ENCODE measurements around the gene CDR2L.
"Not testable (repeated sequence)": the region's sequence is repeated elsewhere in the genome, so short reads cannot be mapped to it uniquely, and the experiment has no call there.

CDR2L gene

DNA sequence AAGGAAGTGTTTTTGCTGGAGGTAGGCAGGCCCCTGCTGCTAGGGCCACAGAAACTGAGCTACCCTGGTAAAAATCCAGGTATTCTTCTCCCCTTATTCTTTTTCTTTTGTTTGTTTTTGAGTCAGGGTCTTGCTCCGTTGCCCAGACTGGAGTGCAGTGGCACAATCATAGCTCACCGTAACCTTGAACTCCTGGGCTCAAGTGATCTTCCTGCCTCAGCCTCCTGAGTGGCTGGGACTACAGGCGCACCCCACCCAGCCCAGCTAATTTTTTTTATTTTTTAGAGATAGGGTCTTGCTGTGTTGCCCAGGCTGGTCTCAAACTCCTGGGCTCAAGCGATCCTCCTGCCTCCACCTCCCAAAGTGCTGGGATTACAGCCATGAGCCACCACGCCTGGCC lies 17.9 kb upstream of the CDR2L start:
- H3K4me1 Mint-ChIP-seq (ENCODE audit: low read depth); H3K27ac Mint-ChIP-seq; H3K9me3 Mint-ChIP-seq; H3K36me3 Mint-ChIP-seq (ENCODE audit: low read depth); H3K4me3 Mint-ChIP-seq: not testable (repeated sequence)
- H3K27me3 Mint-ChIP-seq, result peaks cover 11% of the 10 kb centered on the region

DNA sequence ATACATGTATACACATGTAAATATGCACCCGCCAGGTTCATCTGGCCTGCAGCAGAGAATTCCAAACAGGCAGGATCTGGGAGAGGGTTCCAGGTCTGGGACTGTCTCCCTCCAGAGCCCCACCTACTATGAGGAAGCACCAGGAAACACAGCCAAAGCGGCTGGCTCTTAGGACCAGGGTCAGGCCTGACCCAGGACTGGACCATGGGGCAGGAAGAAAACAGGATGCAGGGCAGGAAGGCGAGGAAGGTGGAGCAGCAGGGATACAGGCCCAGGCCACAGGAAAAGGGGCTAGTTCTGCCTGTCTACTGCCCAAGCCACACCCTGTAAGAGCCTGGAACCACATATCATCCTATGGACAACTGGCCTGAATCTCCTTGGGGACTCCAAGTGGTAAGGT lies 17.0 kb upstream of the CDR2L start:
- no peak overlapping the region for H3K27ac Mint-ChIP-seq
- H3K9me3 Mint-ChIP-seq, result no peaks in the 10 kb centered on the region
- H3K4me1 Mint-ChIP-seq (ENCODE audit: low read depth), result peaks cover 5% of the 10 kb centered on the region
- peaks cover 15% of the 10 kb centered on the region for H3K27me3 Mint-ChIP-seq
- no peaks in the 10 kb centered on the region for H3K36me3 Mint-ChIP-seq (ENCODE audit: low read depth)
- H3K4me3 Mint-ChIP-seq, result no peak overlapping the region

DNA sequence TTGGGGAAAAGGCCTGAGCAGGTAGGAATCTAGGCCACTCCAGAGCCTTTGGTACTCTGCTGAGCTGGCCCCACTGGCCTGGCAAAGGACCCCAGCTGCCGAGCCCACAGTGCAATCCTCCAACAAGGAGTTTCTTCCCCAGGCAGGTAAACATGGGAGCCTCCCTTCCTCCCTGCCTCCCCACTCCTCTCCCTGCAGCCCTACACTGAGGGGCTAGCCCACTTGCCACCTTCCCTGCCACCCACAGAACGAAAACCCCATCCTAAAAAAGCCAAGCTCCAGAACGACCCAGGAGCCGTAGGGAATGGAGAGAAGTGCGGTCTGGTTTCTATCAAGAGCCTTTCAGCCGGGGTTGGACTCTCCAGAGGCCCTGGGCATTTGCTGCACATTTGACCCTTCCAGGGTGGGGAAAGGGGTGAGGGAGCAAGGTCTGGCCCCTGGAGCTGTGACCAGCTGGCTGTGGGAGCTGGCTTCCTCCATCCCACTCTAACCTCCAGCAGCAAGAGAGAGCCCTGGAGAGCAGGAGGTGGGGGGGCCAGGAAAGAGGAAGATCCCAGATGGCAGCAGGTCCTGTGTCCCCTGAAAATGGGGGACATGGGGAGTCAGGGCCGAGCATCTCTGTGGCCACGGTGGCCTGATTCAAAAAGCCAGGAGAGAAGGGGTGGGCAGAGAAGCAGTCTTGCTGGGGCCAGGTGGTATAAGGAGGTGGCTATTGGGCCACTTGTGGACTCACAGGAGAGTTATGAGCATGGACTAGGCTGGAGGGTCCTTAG lies 16.2 kb upstream of the CDR2L start:
- Mint-ChIP-seq H3K36me3 (ENCODE audit: low read depth) (no peaks in the 10 kb centered on the region), H3K4me3 (peak overlapping the region; percentile 35), H3K27me3 (peaks cover 18% of the 10 kb centered on the region), H3K9me3 (no peaks in the 10 kb centered on the region), H3K27ac (no peak overlapping the region), H3K4me1 (ENCODE audit: low read depth) (peaks cover 5% of the 10 kb centered on the region)

DNA sequence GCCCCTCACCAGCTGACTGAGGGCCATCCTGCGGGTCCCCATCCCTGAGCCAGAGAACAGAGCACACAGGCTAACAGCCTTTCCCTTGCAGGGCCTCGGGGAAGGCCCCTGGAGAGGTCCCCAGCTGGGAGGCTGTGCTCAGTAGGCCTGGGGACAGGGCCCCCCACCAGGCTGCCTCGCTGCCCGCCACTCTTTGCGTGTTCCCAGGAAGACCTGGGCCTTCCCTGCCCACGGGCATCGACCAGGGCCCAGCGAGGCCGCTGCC lies 15.7 kb upstream of the CDR2L start:
- Mint-ChIP-seq H3K4me3 (no peak overlapping the region), H3K27ac (no peak overlapping the region), H3K9me3 (no peaks in the 10 kb centered on the region), H3K27me3 (peaks cover 18% of the 10 kb centered on the region), H3K36me3 (ENCODE audit: low read depth) (no peaks in the 10 kb centered on the region), H3K4me1 (ENCODE audit: low read depth) (peaks cover 5% of the 10 kb centered on the region)

DNA sequence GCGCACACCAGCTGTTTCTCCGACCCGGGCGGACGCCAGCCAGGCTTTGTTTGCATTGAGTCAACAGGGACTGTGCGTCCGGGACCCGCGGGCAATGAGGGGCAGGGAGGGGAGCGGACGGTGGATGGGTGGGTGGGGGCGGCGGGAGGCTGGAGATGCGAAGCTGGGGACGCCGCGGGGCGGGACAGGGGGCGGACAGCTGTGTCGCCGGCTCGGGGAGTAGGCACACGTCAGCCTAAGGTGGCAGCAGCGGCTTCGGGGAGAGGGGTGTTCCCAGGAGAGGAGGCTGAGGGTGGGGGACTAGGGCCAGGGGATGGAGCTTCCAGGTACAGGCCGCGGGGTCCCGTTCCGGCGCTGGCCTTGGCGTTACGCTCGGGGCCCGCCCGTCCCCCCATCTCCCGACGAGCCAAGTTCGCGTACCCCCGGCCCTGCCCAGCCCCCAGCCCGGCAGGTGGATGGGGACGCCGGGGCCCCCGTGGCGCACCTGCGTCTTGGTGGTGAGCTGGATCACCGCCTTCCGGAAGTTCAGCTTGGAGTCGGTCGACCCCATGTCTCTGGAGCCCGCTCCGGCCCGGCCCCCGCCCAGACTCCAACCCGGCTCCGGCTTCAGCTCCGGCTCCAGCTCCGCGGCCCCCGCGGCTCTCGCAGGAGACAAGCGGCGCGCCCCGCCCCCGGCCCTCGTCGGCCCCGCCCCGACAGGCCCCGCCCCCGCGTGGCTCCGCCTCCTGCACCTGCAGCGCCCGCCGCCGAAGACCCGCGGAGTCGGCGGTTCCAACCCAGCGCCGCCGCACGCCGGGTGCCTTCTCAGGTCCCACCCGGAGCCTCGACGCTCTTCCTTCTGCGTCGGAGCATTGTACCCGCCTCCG lies 15.1 kb upstream of the CDR2L start, which contains the start of gene HID1:
TSS of gene HID1 (minus strand) at position 653 of the 866 bp plus-strand sequence. CDS start at position 550, 103 bp downstream.
- peaks cover 18% of the 10 kb centered on the region for H3K27me3 Mint-ChIP-seq
- no peak within 1 kb of the TSS for H3K27ac Mint-ChIP-seq
- H3K9me3 Mint-ChIP-seq, result no peaks in the 10 kb centered on the region

DNA sequence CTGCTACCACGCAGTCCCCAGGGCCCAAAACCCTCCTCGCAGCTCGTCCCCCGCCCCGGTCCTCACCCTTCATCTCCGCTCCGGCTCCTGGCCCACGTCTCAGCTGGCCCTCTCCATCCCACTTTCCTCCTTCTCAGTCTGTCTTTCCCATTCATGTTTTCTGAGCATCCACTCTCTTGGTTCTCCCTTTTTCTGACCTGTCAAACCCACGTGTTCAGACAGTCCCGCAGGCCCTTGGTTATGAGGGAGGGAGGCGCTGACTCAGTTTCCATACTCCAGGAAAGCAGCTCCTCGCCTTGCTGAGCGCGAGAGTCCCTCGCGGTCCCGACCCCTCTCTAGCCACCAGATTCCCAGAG lies 14.5 kb upstream of the CDR2L start:
- Mint-ChIP-seq H3K36me3 (ENCODE audit: low read depth) (no peaks in the 10 kb centered on the region), H3K27me3 (peaks cover 18% of the 10 kb centered on the region), H3K4me1 (ENCODE audit: low read depth) (peaks cover 5% of the 10 kb centered on the region), H3K9me3 (no peaks in the 10 kb centered on the region), H3K27ac (no peak overlapping the region), H3K4me3 (peak overlapping the region; percentile 76)

More for the DNA sequence above, 15.1 kb upstream of the CDR2L start, which contains the start of gene HID1:
- Mint-ChIP-seq H3K4me3 (peak within 1 kb of the TSS; percentile 76), H3K36me3 (ENCODE audit: low read depth) (no peaks in the 10 kb centered on the region), H3K4me1 (ENCODE audit: low read depth) (peaks cover 5% of the 10 kb centered on the region)

DNA sequence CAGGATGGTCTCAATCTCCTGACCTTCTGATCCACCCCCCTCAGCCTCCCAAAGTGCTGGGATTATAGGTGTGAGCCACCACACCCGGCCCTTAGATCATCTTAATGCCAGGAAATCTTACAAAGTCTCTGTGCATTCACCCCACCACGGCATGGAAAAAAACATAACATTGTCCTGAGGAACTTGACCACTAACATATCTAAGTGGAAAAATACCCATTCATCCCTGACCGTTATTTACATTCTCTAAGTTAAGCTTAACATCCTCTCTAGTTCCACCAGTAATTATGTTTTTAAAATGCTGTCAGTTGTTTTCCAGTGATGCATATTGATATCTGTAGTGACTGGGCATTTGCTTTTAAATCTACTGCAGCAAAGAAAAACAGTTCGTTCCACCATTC lies 11.5 kb upstream of the CDR2L start:
- no peak overlapping the region for H3K4me3 Mint-ChIP-seq
- H3K27ac Mint-ChIP-seq, result no peak overlapping the region

DNA sequence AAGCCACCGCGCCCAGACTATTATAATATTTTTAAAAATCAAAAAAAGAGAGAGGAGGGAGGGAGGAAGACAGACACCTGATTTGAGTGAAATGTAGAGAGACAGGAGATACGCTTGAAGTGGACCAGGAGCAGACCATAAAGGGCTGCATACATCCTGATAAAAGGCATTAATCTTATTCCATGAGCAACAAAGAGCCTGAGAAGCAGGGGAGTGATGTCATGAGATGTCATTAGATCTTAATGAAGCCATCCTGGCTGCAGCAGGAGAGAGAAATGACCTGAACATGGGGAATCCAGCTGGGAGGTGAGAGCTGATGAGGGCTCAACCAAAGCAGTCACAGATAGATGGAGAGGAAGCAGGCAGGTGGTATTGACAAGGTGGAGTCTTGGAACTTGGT lies 9.6 kb upstream of the CDR2L start:
- Mint-ChIP-seq H3K36me3 (ENCODE audit: low read depth) (no peaks in the 10 kb centered on the region), H3K4me3 (no peak overlapping the region), H3K9me3 (no peaks in the 10 kb centered on the region), H3K27ac (no peak overlapping the region), H3K27me3 (peaks cover 20% of the 10 kb centered on the region), H3K4me1 (ENCODE audit: low read depth) (peaks cover 17% of the 10 kb centered on the region)

More for the DNA sequence above, 11.5 kb upstream of the CDR2L start:
- peaks cover 18% of the 10 kb centered on the region for H3K27me3 Mint-ChIP-seq
- no peaks in the 10 kb centered on the region for H3K36me3 Mint-ChIP-seq (ENCODE audit: low read depth)
- H3K9me3 Mint-ChIP-seq, result no peaks in the 10 kb centered on the region
- peaks cover 6% of the 10 kb centered on the region for H3K4me1 Mint-ChIP-seq (ENCODE audit: low read depth)

DNA sequence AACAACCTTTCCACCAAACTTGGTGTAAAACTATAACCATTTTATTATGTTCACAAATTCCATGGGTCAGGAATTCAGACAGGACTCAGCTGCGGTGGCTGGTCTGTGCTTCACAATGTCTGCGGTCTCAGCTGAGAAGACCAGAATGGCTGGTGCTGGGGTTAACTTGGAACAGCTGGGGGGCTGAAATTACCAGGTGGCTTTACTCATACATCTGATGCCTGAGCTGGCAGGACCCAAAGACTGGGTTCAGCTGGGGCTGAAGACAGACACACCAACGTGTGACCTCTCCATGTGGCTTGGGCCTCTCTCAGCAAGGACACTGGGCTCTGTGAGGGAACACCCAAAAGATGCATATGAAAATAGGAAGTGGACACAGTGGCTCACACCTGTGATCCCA lies 9.2 kb upstream of the CDR2L start:
- Mint-ChIP-seq H3K4me1 (ENCODE audit: low read depth) (peaks cover 13% of the 10 kb centered on the region), H3K4me3 (no peak overlapping the region), H3K9me3 (no peaks in the 10 kb centered on the region), H3K27ac (no peak overlapping the region), H3K27me3 (peaks cover 16% of the 10 kb centered on the region), H3K36me3 (ENCODE audit: low read depth) (no peaks in the 10 kb centered on the region)

DNA sequence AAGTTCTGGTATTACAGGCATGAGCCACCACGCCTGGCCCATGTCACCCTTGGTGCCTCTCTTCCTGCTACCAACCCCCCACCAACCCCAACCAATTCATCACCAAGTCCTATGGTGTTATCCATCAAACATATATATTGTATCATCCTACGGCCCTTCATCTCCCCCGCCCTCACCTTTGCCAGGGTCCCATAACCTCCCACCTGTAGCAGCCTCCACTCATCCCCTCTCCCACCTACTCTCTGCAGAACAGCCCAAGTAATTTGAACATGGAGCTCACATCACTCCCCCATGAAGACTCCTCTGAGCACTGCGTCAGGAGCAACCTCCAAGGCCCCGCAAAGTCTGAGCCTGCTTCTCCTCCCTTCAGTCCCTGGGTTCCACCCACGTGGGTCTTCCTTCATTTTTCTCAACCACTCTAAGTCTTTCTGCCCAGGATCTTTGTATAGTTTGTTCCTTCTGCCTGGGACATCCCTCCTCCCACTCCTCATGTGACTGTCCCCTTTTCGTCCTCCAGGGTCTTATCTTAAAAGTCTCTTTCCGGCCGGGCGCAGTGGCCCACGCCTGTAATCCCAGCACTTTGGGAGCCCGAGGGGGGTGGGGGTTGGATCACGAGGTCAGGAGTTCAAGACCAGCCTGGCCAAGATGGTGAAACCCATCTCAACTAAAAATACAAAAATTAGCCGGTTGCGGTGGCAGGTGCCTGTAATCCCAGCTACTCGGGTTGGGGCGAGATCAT lies 7.9 kb upstream of the CDR2L start:
- H3K4me1 Mint-ChIP-seq (ENCODE audit: low read depth), result peaks cover 13% of the 10 kb centered on the region
- no peaks in the 10 kb centered on the region for H3K36me3 Mint-ChIP-seq (ENCODE audit: low read depth)
- no peak overlapping the region for H3K27ac Mint-ChIP-seq
- H3K9me3 Mint-ChIP-seq, result no peaks in the 10 kb centered on the region
- peaks cover 13% of the 10 kb centered on the region for H3K27me3 Mint-ChIP-seq
- no peak overlapping the region for H3K4me3 Mint-ChIP-seq

DNA sequence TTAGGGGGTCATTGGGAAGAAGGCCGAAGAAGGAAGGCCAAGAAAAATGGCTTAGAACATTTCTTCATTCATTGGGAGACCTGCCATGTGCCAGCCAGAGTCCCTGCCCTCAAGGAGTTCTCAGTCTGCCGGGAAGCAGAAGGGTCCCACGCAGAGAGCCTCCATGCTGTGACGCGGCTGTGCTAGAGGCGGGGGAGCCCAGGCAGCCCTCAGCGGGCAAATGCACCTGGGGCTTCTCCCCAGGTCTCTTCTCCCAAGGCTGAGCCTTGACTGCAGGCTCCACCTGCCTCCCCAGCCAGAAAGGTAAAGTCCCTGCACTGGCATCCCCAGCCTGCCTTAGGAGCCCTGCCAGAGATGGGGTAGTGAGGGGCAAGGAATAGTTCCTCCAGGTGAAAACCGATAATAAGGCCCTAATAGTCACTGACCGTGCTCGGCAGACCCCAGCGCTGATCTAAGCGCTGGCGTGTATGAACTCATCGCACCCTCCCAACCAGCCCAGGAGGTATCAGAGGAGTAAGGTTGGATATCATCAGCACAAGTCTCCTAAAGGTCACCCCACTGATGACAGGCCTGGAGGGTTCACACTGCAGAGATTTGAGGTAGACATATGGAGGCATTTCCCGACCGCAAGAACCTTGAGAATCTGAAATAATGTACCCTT lies 6.0 kb upstream of the CDR2L start:
- H3K9me3 Mint-ChIP-seq, result no peaks in the 10 kb centered on the region
- H3K4me1 Mint-ChIP-seq (ENCODE audit: low read depth), result peaks cover 13% of the 10 kb centered on the region
- H3K4me3 Mint-ChIP-seq, result peak overlapping the region; percentile 84
- H3K27ac Mint-ChIP-seq, result peak overlapping the region; percentile 74
- H3K27me3 Mint-ChIP-seq, result peaks cover 15% of the 10 kb centered on the region
- H3K36me3 Mint-ChIP-seq (ENCODE audit: low read depth), result no peaks in the 10 kb centered on the region

DNA sequence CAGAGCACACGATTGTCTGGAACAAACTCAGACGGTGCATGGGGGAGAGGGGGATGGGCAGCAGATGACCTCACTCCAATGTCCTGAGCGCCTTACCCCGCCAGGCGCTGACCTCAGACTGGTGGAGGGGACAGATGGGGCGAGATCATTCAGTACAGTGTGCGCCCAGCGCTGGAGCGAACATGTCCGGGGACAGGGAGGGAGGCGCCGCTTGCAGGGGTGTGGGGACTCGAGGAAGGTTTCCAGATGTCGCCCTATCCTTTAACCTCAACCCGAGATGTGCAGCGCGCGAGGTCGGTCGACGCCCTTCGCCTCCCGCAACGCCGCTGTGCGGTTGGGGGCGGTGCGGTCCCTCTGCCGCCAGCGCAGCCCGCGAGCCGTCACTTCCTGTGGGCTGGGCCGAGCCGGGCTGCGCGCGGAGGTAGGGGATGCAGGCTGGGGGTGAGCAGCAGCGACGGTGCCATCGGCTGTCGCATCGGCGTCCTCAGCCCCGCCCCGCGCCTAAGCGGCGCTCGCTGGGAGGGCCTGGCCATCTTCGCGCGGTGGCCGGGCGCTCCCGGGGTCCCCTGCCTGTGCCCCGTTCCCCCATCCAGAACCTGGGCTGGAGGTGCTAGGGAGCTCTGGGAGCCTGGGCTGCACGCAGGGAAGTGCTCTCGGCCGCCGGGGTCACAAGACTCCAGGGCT lies 5.3 kb upstream of the CDR2L start:
- H3K4me1 Mint-ChIP-seq (ENCODE audit: low read depth), result peaks cover 19% of the 10 kb centered on the region
- peak overlapping the region; percentile 84 for H3K4me3 Mint-ChIP-seq
- H3K9me3 Mint-ChIP-seq, result no peaks in the 10 kb centered on the region
- H3K27me3 Mint-ChIP-seq, result peaks cover 18% of the 10 kb centered on the region
- peak overlapping the region; percentile 74 for H3K27ac Mint-ChIP-seq
- no peaks in the 10 kb centered on the region for H3K36me3 Mint-ChIP-seq (ENCODE audit: low read depth)

DNA sequence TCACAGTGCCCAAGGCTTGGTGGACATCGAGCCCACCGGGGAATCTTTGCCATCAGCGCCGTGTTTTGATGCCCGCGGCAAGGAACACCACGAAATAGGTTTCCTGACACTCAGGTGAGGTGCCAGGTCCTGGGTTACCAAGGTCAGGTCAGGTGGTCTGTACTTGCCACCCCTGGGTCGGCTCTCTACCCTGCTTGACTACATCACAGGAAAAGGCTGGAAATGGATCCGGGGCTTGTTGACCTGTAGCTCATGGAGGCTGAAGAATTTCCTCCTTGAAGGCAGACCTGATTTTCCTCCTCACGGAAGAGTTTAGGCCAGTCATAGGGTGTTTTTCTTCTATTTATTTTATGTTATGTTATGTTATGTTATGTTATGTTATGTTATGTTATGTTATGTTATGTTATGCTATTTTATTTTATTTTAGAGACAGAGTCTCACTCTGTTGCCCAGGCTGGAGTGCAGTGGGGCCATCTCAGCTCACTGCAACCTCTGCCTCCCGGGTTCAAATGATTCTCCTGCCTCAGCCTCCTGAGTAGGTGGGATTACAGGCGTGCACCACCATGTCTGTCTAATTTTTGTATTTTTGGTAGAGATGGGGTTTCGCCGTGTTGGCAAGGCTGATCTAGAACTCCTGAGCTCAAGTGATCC lies 4.6 kb upstream of the CDR2L start:
- Mint-ChIP-seq H3K4me1 (ENCODE audit: low read depth) (peaks cover 22% of the 10 kb centered on the region), H3K27me3 (peaks cover 20% of the 10 kb centered on the region), H3K4me3 (peak overlapping the region; percentile 84)
- H3K36me3 Mint-ChIP-seq (ENCODE audit: low read depth); H3K27ac Mint-ChIP-seq; H3K9me3 Mint-ChIP-seq: not testable (repeated sequence)

DNA sequence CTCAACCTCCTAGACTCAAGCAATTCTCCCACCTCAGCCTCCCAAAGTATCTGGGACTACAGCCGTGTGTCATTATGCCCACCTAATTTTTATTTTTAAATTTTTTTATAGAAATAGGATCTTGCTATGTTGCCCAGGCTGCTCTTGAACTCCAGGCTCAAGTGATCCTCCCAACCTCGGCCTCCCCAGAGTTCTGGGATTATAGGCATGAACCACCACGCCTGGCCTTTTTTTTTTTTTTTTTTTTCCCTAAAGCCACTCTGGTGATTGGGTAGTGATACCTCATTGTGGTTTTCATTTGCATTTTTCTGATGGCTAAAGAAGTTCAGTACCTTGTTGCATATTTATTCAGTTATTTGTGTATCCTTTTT lies 1.2 kb upstream of the CDR2L start:
- H3K36me3 Mint-ChIP-seq (ENCODE audit: low read depth), result no peaks in the 10 kb centered on the region
- H3K4me1 Mint-ChIP-seq (ENCODE audit: low read depth), result peaks cover 19% of the 10 kb centered on the region
- peaks cover 32% of the 10 kb centered on the region for H3K27me3 Mint-ChIP-seq
- no peak overlapping the region for H3K4me3 Mint-ChIP-seq
- H3K27ac Mint-ChIP-seq, result no peak overlapping the region
- H3K9me3 Mint-ChIP-seq, result no peaks in the 10 kb centered on the region
